SH-SY5Y (cell line): ENCODE results near the gene CCDC47.

Source experiments
- GATA2 ChIP-seq: IDR thresholded peaks from 2 replicates; pipeline ENCODE4 v1.6.1; 2011; ENCODE audit warnings: mild to moderate bottlenecking, low read depth, low read length
- GATA3 ChIP-seq: IDR thresholded peaks from 2 replicates; pipeline ENCODE4 v1.6.1; 2011; ENCODE audit warnings: low read depth, mild to moderate bottlenecking, low read length, moderate library complexity

DNA sequence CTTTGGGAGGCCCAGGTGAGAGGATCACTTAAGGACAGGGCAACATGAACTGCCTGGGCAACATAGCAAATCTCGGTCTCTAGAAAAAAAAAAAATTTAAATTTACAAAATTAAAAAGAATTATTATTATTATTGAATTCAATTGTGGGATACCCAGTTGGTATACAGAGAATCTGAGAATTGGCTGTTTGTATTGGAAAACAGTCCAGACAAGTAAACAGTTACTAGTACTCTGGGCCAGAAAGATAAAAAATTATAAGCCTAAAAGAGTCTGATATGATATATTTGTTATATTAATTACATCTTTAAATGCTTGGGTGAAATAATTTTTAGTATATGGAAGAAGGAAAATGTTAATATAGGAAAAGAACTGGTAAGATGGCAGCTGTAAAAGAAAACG, 15.0 kb downstream of the CCDC47 start:
- TF ChIP-seq GATA3 (no peak), GATA2 (no peak)
